ENCODE data around the gene CDH18.

DNA sequence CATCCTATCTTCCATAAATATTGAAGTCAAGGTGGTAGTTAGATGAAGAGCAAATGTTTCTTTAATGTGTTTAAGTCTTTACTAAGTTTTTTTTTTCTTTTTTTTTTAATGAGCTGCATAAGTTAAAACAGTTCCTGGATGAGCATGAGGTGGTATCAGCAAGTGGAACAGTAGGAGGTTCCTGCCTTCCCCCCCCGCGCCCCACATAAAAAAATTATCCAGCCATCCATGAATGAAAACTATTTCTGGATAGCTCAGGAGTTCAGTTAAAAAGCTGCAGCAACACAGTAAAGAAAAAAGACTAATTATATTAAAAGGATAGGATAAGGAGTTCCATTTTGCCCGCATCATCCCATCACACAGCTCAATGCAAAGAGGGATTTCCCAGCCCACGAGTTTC is 349.5 kb downstream of the CDH18 start:
- TF ChIP-seq, protein P1, sequence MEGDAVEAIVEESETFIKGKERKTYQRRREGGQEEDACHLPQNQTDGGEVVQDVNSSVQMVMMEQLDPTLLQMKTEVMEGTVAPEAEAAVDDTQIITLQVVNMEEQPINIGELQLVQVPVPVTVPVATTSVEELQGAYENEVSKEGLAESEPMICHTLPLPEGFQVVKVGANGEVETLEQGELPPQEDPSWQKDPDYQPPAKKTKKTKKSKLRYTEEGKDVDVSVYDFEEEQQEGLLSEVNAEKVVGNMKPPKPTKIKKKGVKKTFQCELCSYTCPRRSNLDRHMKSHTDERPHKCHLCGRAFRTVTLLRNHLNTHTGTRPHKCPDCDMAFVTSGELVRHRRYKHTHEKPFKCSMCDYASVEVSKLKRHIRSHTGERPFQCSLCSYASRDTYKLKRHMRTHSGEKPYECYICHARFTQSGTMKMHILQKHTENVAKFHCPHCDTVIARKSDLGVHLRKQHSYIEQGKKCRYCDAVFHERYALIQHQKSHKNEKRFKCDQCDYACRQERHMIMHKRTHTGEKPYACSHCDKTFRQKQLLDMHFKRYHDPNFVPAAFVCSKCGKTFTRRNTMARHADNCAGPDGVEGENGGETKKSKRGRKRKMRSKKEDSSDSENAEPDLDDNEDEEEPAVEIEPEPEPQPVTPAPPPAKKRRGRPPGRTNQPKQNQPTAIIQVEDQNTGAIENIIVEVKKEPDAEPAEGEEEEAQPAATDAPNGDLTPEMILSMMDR (IDR thresholded peaks at IDR 0.05): no peak
- no peak for TF ChIP-seq POLR2AphosphoS5 (IDR thresholded peaks at IDR 0.05)
- no peak for TF ChIP-seq POLR2A (IDR thresholded peaks at IDR 0.05)
